PFSK-1 (cell line): ENCODE data around the gene ACP2.

Source experiments
- FOXP2 ChIP-seq: optimal IDR thresholded peaks from 2 replicates; pipeline ENCODE3; 2011; ENCODE audit warnings: borderline replicate concordance, control low read depth, inconsistent platforms; ENCODE audit not compliant: insufficient read depth; ENCODE audit errors: extremely low read length, extremely low read depth
- POLR2AphosphoS5 ChIP-seq: IDR thresholded peaks from 2 replicates; pipeline ENCODE4 v1.6.1; 2012; ENCODE audit warnings: low read depth, mild to moderate bottlenecking, control low read depth, low read length, moderate library complexity
- SIN3A ChIP-seq: IDR thresholded peaks from 2 replicates; pipeline ENCODE4 v1.6.1; 2012; ENCODE audit warnings: mild to moderate bottlenecking, low read length, moderate library complexity, borderline replicate concordance; ENCODE audit not compliant: insufficient read depth
- TAF1 ChIP-seq: IDR thresholded peaks from 2 replicates; pipeline ENCODE4 v1.6.1; 2012; ENCODE audit warnings: low read length, control low read depth, borderline replicate concordance; ENCODE audit not compliant: insufficient read depth
- TF ChIP-seq, protein P1 (sequence below), 2 experiments: IDR thresholded peaks; 2 replicates each; pipeline versions ENCODE4 v1.6.1 to v1.8.0; 2011 to 2012; ENCODE audit warnings: low read depth in 2 of 2, low read length in 2 of 2, control low read depth in 1 of 2, inconsistent platforms in 1 of 2, mild to moderate bottlenecking in 1 of 2, moderate library complexity in 1 of 2; ENCODE audit not compliant: insufficient read depth in 1 of 2

ACP2 gene

DNA sequence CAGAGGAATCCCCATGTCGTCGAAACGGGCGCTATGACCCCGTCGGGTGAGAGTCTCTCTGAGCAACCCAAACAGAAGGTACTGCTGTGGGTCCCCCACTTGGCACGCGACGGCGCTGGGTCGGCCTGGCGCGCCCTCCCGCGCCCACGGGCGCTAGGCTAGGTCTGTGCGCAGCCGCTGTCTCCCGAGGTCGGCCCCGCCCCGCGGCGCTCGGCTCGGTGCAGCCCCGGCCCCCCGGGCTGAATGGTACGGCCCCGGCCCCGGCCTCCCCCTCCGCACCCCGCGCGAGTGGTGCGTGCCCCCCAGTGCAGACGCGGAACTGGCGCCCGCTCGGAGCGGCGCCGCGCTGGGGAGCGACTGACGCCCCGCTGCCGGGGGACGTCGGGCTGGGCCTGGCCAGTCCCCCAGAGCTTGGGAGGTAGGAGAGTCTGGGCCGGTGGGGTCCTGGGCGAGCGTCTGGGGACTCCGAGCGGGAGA is 21.3 kb upstream of the ACP2 start, which contains the start of gene MADD:
MADD (plus strand) TSS at position 305 of the 477 bp plus-strand sequence.
- TF ChIP-seq SIN3A (no peak), TAF1 (no peak), FOXP2 (no peak), POLR2AphosphoS5 (peak; percentile 56; the same call in 1 of the 2 replicates)
- TF ChIP-seq, protein P1, sequence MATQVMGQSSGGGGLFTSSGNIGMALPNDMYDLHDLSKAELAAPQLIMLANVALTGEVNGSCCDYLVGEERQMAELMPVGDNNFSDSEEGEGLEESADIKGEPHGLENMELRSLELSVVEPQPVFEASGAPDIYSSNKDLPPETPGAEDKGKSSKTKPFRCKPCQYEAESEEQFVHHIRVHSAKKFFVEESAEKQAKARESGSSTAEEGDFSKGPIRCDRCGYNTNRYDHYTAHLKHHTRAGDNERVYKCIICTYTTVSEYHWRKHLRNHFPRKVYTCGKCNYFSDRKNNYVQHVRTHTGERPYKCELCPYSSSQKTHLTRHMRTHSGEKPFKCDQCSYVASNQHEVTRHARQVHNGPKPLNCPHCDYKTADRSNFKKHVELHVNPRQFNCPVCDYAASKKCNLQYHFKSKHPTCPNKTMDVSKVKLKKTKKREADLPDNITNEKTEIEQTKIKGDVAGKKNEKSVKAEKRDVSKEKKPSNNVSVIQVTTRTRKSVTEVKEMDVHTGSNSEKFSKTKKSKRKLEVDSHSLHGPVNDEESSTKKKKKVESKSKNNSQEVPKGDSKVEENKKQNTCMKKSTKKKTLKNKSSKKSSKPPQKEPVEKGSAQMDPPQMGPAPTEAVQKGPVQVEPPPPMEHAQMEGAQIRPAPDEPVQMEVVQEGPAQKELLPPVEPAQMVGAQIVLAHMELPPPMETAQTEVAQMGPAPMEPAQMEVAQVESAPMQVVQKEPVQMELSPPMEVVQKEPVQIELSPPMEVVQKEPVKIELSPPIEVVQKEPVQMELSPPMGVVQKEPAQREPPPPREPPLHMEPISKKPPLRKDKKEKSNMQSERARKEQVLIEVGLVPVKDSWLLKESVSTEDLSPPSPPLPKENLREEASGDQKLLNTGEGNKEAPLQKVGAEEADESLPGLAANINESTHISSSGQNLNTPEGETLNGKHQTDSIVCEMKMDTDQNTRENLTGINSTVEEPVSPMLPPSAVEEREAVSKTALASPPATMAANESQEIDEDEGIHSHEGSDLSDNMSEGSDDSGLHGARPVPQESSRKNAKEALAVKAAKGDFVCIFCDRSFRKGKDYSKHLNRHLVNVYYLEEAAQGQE (IDR thresholded peaks at IDR 0.05; ENCODE audit: insufficient read depth in 1 of 2, low read depth in 2 of 2, low read length in 2 of 2) = 0 out of 4 replicates have a peak, but pooled peaks of 1 of the 2 experiments have one; percentile 6

DNA sequence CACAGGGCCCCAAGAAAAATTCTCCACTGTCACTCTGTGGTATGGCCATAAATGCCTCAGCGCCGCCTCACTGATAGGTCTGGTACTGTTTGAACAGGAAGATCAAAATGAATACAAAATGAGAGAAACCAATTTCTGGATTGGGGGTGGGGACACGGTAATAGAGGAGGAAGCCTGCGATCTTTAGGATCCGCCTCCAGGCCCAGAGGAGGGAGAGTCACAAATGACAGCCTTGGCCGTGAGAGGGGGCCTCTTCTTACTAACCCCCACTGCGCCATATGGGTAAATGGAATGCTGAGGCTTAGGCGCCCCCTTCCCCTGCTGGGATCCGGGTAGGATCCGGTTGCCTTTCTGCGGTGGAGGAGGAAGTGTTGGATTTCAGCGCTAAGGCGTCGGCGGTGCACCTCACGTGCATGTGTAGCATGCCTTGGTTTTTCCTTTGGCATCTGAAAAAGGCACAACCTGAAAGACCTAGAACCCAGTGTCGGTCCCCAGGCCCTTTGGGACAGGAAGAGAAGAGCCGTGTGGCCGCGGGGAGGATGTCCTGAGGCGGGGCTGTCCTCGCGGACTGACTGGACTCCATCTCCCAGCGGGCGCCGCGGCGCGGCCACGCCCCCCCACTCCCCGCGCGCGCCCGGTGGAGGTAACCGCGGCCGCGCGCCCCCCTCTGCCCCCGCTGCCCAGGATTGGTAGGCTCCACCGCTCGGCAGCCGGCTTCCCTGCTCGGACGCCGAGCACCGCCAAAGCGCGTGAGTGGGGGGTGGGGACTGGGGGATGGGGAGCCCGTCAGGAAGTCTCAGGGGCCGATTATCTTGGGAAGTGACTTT is 20.6 kb upstream of the ACP2 start:
- TF ChIP-seq TAF1 (0 out of 2 replicates have a peak, but pooled peaks have one; percentile 52), SIN3A (0 out of 2 replicates have a peak, but pooled peaks have one; percentile 63), FOXP2 (no peak), POLR2AphosphoS5 (no peak)
- TF ChIP-seq, protein P1 (IDR thresholded peaks at IDR 0.05; ENCODE audit: insufficient read depth in 1 of 2, low read depth in 2 of 2, low read length in 2 of 2) = peak in 1 of 2 experiments; percentile 3; a peak in 1 of 4 replicates

DNA sequence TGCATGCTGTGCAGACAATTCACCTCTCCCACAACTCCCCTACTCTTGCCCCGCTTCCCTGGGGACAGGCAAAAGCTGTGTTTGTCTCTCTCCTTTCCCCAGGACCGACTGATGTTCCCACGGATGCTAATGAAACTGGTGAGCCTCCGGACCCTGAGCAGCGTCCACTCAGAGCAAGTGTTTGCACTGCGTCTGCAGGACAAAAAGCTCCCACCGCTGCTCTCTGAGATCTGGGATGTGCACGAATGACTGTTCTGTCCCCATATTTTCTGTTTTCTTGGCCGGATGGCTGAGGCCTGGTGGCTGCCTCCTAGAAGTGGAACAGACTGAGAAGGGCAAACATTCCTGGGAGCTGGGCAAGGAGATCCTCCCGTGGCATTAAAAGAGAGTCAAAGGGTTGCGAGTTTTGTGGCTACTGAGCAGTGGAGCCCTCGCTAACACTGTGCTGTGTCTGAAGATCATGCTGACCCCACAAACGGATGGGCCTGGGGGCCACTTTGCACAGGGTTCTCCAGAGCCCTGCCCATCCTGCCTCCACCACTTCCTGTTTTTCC is 19.9 kb upstream of the ACP2 start:
- TF ChIP-seq TAF1 (no peak), POLR2AphosphoS5 (no peak), FOXP2 (no peak), SIN3A (no peak)
- TF ChIP-seq, protein P1 (IDR thresholded peaks at IDR 0.05; ENCODE audit: insufficient read depth in 1 of 2, low read depth in 2 of 2, low read length in 2 of 2) = no peak; a peak in 1 of 4 replicates

DNA sequence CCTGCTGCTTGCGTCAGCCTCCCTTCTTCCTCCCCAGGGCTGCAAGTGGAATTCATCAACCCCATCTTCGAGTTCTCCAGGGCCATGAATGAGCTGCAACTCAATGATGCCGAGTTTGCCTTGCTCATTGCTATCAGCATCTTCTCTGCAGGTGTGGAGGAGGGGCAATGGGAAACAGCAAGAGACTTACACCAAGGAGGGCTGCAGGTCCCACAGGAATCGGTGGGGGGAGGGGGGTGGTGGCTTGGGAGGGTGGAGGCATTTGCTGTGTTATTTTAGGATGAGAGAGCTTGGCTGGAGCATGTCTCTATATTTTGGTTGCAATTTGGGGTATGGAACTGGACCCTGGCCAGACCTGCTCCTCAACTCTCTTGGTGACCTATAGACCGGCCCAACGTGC is 19.3 kb upstream of the ACP2 start:
- TF ChIP-seq FOXP2 = no peak

DNA sequence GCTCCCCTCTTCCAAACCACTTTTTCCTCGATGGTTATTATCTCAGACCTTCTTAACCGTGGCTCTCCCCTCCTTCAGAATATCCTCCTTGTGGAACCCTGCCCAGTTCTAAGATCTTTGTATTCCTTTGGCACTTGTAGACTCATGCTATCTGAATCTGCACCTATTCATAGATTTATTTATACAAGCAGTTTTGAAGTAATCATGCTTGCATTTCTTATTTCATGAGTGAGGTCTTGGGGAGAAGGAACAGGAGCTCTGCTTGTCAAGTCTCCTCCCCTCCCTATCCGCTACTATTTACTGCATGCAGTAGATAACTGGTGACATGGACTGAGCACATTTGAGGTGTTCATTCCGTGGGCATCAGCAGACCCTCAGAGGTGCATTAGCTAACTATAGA is 15.9 kb upstream of the ACP2 start:
- no peak for TF ChIP-seq TAF1

DNA sequence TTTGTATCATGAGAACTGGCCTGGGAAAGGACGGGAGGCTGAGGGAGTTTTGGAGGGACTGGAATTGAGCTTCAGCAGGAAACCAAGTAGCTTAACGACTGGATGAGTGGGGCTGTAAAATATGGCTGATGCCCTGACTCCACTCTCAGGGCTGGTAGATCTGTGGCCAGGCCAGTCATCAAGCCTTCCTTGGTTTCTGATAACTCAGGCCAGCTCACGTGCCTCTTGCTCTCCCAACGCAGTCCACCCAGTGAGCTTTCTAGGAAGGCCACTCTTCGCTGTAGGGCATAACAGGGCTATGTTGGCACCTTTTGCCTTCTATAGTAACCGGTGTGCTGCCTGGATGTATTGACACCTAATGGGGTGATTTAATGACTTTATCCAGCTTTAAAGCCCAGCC is 15.5 kb upstream of the ACP2 start:
- TF ChIP-seq TAF1 (no peak), SIN3A (no peak), POLR2AphosphoS5 (no peak), FOXP2 (no peak)
- TF ChIP-seq, protein P1 (IDR thresholded peaks at IDR 0.05; ENCODE audit: insufficient read depth in 1 of 2, low read depth in 2 of 2, low read length in 2 of 2) = no peak
